Left renal cortex interstitium (tissue), 4 donors: ENCODE measurements around the gene B3GLCT. TPM values are rescaled to one million over a fixed set of nuclear protein-coding genes. Genes with fewer than 3 reads are reported as not detected.

Source experiments
- polyA plus RNA-seq, 4 donors: library from polyadenylated mRNA; unstranded; fragments of 120-200 nt; gene quantifications; one replicate each; pipeline ENCODE4 v1.2.1, GENCODE V29; 2013; ENCODE audit not compliant: insufficient read length in 4 of 4

The B3GLCT gene
- polyA plus RNA-seq, 4 donors, result 17.2 to 25.0 (median 19.5) TPM

Other genes with a start within 250 kb of the B3GLCT start
- gene HSPH1, start 38.1 kb upstream of the B3GLCT start, polyA plus RNA-seq, result 100 to 1,000 TPM; 110 to 145 (median 120) TPM